Subcutaneous adipose tissue (tissue), 4 donors: ENCODE measurements around the gene TKTL1. TPM values are rescaled to one million over a fixed set of nuclear protein-coding genes. Genes with fewer than 3 reads are reported as not detected.

Experiments
- CTCF ChIP-seq: fragments of 450-650 bp; IDR thresholded peaks from one replicate; pipeline ENCODE4 v1.5.1; 2016; ENCODE audit warnings: low read depth, mild to moderate bottlenecking, control low read depth, antibody characterized with exemption, moderate library complexity
- total RNA-seq, 4 donors: library from RNA; depleted of rRNA; stranded (reverse); fragments of >200 nt; gene quantifications; one replicate each; pipeline ENCODE4 v1.1.0, GENCODE V29; 2016

The TKTL1 gene
- total RNA-seq, 4 donors from 2014 or later, result 0.34 to 0.66 TPM; not detected in 2

DNA sequence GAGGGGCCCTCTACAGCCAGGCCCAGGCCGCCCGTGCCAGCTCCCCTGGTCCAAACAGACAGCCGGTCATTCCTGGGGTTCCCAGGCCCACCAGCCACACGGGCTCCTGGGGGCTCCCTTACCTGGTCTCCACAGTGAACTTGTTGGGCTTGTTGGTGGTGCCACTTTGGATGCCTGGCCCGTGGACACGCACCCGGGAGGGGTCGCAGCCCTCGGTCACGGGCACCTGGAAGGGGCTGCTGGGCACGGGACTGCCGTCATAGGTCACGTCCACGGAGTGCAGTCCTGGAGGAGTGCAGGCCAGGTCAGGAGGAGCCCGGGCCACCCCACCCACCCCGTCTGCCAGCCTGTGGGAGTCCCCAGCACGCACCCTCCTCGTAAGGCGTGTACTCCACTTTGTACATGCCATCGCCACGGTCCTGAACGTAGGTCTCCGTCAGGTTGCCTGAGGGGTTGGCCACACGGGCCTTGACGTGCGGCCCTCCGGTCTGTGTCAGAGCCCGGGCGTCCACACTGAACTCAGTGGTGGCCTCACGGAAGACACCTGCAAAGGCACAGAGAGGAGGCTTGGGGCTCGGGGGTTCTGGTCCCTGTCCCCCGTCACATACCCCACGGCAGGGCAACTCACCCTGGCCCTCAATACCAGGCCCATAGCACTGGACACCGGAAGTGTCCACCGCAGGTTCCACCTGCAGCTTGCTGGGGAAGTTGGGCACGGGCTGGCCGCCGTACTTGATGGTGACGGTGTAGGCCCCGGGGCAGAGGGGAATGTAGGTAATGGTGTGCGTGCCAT, 64.0 kb downstream of the TKTL1 start:
- no peak for TF ChIP-seq CTCF

DNA sequence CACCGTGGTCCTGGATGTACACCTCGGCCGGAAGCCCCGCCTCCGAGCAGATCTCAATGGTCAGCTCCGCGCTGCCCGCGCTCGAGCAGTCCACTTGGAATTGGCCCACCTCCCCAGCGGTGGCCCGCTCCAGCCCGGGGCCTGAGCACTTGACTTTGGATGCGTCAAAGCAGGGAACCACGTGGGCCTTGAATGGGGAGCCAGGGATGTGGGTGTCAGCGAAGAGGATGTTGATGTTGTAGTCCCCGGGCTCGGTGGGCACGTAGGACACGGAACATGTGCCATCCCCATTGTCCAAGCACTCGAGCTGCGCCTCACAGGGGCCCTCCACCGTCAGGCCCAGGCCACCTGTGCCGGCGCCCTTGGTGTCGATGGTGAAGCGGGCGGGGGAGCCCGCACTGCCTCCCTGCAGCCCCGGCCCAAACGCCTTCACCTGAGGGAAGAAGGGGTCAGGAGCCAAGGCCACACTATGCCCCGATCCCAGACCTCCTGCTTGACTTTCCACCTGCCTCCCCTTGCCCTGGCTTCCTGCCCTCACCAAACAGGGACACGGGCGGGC, 64.6 kb downstream of the TKTL1 start:
- no peak for TF ChIP-seq CTCF

DNA sequence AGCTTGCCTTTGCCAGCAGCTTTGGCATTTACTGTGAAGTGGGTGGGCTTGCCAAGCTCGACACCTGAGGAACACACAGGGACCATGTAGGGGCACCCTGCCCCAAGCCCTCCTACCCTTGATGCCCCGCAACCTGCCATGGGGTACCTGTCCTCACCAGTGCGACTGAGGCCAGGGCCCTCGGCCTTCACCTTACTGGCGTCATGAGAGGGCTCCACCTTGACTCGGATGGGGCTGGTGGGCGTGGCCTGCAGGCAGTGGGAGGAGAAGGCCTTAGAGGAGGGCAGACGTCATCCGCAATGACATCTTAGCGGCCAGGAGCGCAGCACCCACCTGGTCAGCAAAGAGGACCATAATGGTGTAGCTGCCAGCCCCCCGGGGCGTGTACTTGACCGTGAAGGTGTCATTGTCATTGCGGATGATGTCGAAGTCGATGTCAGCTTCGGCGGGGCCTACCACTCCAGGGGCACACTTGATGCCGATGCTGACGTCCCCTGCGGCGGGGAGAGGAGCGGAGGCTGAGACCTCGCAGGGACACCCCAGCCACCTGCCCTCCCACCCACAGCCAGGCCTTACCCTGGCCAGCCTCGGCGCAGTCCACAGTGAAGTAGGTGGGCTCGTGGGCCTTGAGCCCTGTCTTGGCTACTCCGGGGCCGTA, 66.6 kb downstream of the TKTL1 start:
- TF ChIP-seq CTCF, result no peak

DNA sequence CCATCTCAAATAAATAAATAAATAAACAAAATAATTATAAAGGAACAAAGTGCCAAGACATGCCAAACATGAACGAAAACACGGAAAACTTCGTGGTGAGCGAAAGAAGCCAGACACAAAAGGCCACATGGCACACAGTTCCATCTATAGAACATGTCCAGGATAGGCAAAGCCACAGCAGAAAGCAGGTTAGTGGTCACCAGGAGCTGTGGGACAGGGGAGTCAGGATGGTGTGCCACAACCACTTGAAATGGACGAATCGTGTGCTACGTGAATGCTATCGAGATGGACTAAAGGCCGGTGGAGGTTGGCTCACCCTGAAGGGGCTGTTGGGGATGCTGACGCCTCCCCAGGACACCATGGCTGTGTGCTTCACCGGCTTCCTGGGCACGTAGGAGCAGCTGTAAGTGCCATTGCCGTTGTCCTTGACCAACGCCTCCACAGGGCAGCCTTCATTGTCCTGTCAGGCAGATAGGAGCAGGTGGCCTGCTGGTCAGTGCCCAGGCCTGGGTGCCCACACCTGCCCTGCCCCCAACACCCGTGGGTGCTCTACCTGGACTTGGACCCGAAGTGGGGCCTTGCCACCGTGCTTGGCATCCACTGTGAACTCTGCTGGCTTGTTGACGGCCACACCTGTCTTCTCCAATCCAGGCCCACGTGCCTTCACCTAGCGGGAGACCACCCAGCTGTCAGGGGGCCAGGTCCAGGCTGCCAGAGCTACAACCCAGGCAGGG, 68.3 kb downstream of the TKTL1 start:
- no peak for TF ChIP-seq CTCF

GRCh38 chrX:154365052-154365600, 69.5 kb downstream of the TKTL1 start:
- no peak for TF ChIP-seq CTCF

DNA sequence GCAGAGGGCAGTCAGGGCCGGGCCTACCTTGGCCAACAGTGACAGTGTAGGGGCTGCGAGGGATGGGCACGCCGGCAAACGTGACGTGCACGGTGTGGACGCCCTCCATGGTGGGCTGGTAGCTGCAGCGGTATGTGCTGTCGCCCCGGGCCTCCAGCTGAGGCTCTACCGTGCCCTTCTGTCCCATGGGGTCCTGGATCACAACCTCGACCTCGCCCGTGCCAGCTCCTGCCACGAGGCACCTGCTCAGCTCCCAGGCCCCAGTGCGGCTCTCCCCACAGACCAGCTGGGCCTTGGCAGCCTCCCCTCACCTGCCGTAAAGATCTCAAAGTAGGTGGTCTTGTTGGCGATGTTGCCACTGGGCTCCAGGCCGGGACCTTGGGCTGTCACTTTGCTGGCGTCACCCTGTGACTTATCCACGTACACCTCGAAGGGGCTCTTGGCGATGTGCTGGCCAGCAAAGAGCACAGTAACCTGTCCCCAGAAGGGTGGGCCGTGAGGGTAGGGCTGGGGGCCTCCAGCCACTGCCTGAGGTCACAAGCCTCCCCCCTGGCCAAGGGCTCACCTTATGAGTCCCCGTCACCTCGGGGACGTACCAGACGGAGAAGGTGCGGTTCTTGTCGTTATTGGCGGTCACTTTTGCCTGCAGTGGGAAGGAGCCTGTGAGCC, 70.5 kb downstream of the TKTL1 start:
- no peak for TF ChIP-seq CTCF
